ENCODE data around the gene CSMD2.

DNA sequence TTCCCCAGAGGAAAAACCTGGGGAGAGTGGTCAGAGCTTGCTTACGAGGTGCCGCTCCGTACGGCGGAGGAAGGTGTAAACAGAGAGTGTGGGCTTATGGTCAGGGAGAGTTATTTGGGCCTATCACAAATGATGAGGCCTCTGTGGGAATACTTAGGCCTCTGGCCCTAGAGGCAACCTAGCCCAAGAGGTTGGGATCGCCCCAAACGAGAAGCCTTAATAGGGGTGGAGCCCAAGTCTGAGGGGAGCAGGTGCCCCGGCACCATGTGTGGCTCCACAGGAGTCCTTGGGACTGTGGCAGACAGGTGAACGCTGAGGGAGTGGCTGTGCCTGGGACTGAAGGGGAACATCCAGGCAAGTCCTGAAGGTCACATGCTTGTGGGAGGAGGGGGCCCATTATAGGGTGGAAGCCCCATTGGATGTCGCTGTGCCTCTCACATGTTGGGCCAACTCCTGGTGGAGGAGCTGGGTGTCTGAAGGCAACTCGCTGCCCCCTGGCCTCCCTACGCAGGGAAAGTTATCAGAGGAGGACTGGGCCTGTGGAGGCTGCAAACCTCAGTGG is 557.5 kb downstream of the CSMD2 start:
- TF ChIP-seq, protein P1, sequence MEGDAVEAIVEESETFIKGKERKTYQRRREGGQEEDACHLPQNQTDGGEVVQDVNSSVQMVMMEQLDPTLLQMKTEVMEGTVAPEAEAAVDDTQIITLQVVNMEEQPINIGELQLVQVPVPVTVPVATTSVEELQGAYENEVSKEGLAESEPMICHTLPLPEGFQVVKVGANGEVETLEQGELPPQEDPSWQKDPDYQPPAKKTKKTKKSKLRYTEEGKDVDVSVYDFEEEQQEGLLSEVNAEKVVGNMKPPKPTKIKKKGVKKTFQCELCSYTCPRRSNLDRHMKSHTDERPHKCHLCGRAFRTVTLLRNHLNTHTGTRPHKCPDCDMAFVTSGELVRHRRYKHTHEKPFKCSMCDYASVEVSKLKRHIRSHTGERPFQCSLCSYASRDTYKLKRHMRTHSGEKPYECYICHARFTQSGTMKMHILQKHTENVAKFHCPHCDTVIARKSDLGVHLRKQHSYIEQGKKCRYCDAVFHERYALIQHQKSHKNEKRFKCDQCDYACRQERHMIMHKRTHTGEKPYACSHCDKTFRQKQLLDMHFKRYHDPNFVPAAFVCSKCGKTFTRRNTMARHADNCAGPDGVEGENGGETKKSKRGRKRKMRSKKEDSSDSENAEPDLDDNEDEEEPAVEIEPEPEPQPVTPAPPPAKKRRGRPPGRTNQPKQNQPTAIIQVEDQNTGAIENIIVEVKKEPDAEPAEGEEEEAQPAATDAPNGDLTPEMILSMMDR (conservative IDR thresholded peaks at IDR 0.05; ENCODE audit: low read depth, low read length), result no peak
- no peak for TF ChIP-seq RCOR1 (IDR thresholded peaks at IDR 0.05; ENCODE audit: insufficient replicate concordance, low read length)
- TF ChIP-seq MXI1 (IDR thresholded peaks at IDR 0.05; ENCODE audit: borderline replicate concordance, low read depth, low read length), result no peak
- TF ChIP-seq POLR2A (IDR thresholded peaks at IDR 0.05; ENCODE audit: low read depth, low read length), result no peak
- TF ChIP-seq MAFK (IDR thresholded peaks at IDR 0.05; ENCODE audit: low read depth, low read length), result no peak
- TF ChIP-seq, protein P2, sequence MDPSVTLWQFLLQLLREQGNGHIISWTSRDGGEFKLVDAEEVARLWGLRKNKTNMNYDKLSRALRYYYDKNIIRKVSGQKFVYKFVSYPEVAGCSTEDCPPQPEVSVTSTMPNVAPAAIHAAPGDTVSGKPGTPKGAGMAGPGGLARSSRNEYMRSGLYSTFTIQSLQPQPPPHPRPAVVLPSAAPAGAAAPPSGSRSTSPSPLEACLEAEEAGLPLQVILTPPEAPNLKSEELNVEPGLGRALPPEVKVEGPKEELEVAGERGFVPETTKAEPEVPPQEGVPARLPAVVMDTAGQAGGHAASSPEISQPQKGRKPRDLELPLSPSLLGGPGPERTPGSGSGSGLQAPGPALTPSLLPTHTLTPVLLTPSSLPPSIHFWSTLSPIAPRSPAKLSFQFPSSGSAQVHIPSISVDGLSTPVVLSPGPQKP (IDR thresholded peaks at IDR 0.05; ENCODE audit: borderline replicate concordance, low read depth, low read length), result no peak
- no peak for TF ChIP-seq CEBPB (IDR thresholded peaks at IDR 0.05; ENCODE audit: low read depth, low read length)
- TF ChIP-seq, protein P3, sequence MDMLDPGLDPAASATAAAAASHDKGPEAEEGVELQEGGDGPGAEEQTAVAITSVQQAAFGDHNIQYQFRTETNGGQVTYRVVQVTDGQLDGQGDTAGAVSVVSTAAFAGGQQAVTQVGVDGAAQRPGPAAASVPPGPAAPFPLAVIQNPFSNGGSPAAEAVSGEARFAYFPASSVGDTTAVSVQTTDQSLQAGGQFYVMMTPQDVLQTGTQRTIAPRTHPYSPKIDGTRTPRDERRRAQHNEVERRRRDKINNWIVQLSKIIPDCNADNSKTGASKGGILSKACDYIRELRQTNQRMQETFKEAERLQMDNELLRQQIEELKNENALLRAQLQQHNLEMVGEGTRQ (IDR thresholded peaks at IDR 0.05; ENCODE audit: low read depth, low read length), result no peak
- no peak for TF ChIP-seq MAZ (IDR thresholded peaks at IDR 0.05; ENCODE audit: borderline replicate concordance, low read depth, low read length)
- TF ChIP-seq RFX5 (IDR thresholded peaks at IDR 0.05; ENCODE audit: low read depth, low read length), result no peak
- TF ChIP-seq NFE2L2 (IDR thresholded peaks at IDR 0.05; ENCODE audit: low read depth, low read length), result no peak
